ENCODE measurements around the gene TTC3. TPM values are rescaled to one million over a fixed set of nuclear protein-coding genes. Genes with fewer than 3 reads are reported as not detected.

TTC3 gene
- total and polyA plus RNA-seq, 2 of the 13 experiments (the other 11 are each of a cell fraction or from before 2014, with no cell fraction given), result 55.7 to 108 TPM

DNA sequence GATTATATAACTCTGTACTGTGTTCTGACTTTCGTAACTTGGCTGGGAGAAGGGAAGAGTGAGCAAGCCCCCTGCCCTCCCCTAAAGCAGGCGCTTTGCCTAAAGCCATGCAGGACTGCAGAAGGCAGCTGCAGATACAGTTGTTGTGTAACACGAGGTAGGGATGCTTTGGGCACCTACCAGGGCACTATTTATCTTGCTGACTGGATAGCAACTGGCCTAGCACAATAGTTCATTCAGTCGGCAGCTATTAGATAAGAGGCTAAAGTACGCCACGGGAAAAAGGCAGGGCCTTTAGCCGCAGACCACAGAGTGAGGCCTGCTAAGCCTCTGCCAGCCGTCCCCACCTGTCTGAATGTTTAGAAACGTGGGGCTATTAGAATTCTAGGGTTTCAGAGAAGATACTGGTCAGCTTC lies 80.9 kb downstream of the TTC3 start (continued):
- TF ChIP-seq, protein P1, sequence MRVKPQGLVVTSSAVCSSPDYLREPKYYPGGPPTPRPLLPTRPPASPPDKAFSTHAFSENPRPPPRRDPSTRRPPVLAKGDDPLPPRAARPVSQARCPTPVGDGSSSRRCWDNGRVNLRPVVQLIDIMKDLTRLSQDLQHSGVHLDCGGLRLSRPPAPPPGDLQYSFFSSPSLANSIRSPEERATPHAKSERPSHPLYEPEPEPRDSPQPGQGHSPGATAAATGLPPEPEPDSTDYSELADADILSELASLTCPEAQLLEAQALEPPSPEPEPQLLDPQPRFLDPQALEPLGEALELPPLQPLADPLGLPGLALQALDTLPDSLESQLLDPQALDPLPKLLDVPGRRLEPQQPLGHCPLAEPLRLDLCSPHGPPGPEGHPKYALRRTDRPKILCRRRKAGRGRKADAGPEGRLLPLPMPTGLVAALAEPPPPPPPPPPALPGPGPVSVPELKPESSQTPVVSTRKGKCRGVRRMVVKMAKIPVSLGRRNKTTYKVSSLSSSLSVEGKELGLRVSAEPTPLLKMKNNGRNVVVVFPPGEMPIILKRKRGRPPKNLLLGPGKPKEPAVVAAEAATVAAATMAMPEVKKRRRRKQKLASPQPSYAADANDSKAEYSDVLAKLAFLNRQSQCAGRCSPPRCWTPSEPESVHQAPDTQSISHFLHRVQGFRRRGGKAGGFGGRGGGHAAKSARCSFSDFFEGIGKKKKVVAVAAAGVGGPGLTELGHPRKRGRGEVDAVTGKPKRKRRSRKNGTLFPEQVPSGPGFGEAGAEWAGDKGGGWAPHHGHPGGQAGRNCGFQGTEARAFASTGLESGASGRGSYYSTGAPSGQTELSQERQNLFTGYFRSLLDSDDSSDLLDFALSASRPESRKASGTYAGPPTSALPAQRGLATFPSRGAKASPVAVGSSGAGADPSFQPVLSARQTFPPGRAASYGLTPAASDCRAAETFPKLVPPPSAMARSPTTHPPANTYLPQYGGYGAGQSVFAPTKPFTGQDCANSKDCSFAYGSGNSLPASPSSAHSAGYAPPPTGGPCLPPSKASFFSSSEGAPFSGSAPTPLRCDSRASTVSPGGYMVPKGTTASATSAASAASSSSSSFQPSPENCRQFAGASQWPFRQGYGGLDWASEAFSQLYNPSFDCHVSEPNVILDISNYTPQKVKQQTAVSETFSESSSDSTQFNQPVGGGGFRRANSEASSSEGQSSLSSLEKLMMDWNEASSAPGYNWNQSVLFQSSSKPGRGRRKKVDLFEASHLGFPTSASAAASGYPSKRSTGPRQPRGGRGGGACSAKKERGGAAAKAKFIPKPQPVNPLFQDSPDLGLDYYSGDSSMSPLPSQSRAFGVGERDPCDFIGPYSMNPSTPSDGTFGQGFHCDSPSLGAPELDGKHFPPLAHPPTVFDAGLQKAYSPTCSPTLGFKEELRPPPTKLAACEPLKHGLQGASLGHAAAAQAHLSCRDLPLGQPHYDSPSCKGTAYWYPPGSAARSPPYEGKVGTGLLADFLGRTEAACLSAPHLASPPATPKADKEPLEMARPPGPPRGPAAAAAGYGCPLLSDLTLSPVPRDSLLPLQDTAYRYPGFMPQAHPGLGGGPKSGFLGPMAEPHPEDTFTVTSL (CRISPR knock-in tag; IDR thresholded peaks at IDR 0.05; ENCODE audit: borderline replicate concordance), result peak; percentile 84
- TF ChIP-seq NFKB2 (CRISPR knock-in tag; IDR thresholded peaks at IDR 0.05; ENCODE audit: borderline replicate concordance) (no peak), SNAI1 (CRISPR knock-in tag; IDR thresholded peaks at IDR 0.05; ENCODE audit: borderline replicate concordance) (0 out of 2 replicates have a peak, but pooled peaks have one; percentile 38), NAIF1 (CRISPR knock-in tag; IDR thresholded peaks at IDR 0.05; ENCODE audit: borderline replicate concordance) (no peak), ZNF878 (CRISPR knock-in tag; IDR thresholded peaks at IDR 0.05) (peak; percentile 78; the same call in 1 of the 2 replicates), MED8 (CRISPR knock-in tag; IDR thresholded peaks at IDR 0.05; ENCODE audit: insufficient replicate concordance) (peak; percentile 36), NFE2L2 (IDR thresholded peaks at IDR 0.05; ENCODE audit: low read length) (0 out of 2 replicates have a peak, but pooled peaks have one; percentile 8), TBL1XR1 (IDR thresholded peaks at IDR 0.05; ENCODE audit: borderline replicate concordance, low read length, partially characterized antibody) (peak; percentile 86), KLF16 (CRISPR knock-in tag; IDR thresholded peaks at IDR 0.05) (peak in 1 of 2 experiments; percentile 16; a peak in 1 of 4 replicates), MTA1 (CRISPR knock-in tag; IDR thresholded peaks at IDR 0.05; ENCODE audit: borderline replicate concordance) (peak; percentile 50; the same call in 1 of the 2 replicates), RBM22 (optimal IDR thresholded peaks at IDR 0.05; ENCODE audit: low read length) (peak; percentile 80), HDAC6 (IDR thresholded peaks at IDR 0.05; ENCODE audit: low read depth, low read length) (no peak)
- TF ChIP-seq, protein P2, sequence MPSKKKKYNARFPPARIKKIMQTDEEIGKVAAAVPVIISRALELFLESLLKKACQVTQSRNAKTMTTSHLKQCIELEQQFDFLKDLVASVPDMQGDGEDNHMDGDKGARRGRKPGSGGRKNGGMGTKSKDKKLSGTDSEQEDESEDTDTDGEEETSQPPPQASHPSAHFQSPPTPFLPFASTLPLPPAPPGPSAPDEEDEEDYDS (CRISPR knock-in tag; IDR thresholded peaks at IDR 0.05), result peak; percentile 38; the same call in 1 of the 2 replicates
- TF ChIP-seq, protein P3, sequence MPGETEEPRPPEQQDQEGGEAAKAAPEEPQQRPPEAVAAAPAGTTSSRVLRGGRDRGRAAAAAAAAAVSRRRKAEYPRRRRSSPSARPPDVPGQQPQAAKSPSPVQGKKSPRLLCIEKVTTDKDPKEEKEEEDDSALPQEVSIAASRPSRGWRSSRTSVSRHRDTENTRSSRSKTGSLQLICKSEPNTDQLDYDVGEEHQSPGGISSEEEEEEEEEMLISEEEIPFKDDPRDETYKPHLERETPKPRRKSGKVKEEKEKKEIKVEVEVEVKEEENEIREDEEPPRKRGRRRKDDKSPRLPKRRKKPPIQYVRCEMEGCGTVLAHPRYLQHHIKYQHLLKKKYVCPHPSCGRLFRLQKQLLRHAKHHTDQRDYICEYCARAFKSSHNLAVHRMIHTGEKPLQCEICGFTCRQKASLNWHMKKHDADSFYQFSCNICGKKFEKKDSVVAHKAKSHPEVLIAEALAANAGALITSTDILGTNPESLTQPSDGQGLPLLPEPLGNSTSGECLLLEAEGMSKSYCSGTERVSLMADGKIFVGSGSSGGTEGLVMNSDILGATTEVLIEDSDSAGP (CRISPR knock-in tag; IDR thresholded peaks at IDR 0.05; ENCODE audit: borderline replicate concordance), result peak; percentile 20; the same call in 1 of the 2 replicates
- TF ChIP-seq, protein P4, sequence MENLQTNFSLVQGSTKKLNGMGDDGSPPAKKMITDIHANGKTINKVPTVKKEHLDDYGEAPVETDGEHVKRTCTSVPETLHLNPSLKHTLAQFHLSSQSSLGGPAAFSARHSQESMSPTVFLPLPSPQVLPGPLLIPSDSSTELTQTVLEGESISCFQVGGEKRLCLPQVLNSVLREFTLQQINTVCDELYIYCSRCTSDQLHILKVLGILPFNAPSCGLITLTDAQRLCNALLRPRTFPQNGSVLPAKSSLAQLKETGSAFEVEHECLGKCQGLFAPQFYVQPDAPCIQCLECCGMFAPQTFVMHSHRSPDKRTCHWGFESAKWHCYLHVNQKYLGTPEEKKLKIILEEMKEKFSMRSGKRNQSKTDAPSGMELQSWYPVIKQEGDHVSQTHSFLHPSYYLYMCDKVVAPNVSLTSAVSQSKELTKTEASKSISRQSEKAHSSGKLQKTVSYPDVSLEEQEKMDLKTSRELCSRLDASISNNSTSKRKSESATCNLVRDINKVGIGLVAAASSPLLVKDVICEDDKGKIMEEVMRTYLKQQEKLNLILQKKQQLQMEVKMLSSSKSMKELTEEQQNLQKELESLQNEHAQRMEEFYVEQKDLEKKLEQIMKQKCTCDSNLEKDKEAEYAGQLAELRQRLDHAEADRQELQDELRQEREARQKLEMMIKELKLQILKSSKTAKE (CRISPR knock-in tag; IDR thresholded peaks at IDR 0.05; ENCODE audit: borderline replicate concordance), result peak; percentile 80; the same call in 1 of the 2 replicates
- TF ChIP-seq, protein P5, sequence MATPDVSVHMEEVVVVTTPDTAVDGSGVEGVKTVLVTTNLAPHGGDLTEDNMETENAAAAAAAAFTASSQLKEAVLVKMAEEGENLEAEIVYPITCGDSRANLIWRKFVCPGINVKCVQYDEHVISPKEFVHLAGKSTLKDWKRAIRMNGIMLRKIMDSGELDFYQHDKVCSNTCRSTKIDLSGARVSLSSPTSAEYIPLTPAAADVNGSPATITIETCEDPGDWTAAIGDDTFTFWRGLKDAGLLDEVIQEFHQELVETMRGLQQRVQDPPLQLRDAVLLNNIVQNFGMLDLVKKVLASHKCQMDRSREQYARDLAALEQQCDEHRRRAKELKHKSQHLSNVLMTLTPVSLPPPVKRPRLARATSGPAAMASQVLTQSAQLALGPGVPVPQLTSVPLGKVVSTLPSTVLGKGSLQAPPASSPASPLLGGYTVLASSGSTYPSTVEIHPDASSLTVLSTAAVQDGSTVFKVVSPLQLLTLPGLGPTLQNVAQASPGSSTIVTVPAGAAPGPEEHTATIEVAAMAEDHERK (CRISPR knock-in tag; IDR thresholded peaks at IDR 0.05; ENCODE audit: low read depth), result no peak

All from HepG2 (cell line).